Activated naive CD8-positive, alpha-beta T cell treated with anti-CD3 and anti-CD28 coated beads for 36 hours (primary cell): ENCODE data around the gene ARSD. TPM values are rescaled to one million over a fixed set of nuclear protein-coding genes. Genes with fewer than 3 reads are reported as not detected.
"Not testable (repeated sequence)": the region's sequence is repeated elsewhere in the genome, so short reads cannot be mapped to it uniquely, and the experiment has no call there.

Experiments
- DNase-seq: peaks from one replicate; pipeline ENCODE4 v3.0.0; 2021
- H3K27ac Mint-ChIP-seq: one replicate; pipeline ENCODE4 v1.8.0; 2022; ENCODE audit warnings: mild to moderate bottlenecking, moderate library complexity, mixed read lengths
- H3K27me3 Mint-ChIP-seq: one replicate; pipeline ENCODE4 v1.8.0; 2022; ENCODE audit warnings: mild to moderate bottlenecking, mixed read lengths
- H3K36me3 Mint-ChIP-seq: one replicate; pipeline ENCODE4 v1.8.0; 2021; ENCODE audit warnings: mild to moderate bottlenecking, mixed read lengths
- H3K4me1 Mint-ChIP-seq: one replicate; pipeline ENCODE4 v1.8.0; 2021; ENCODE audit warnings: mixed read lengths
- H3K4me3 Mint-ChIP-seq: one replicate; pipeline ENCODE4 v1.8.0; 2022; ENCODE audit warnings: mild to moderate bottlenecking, moderate library complexity, mixed read lengths
- H3K9me3 Mint-ChIP-seq: one replicate; pipeline ENCODE4 v1.8.0; 2022; ENCODE audit warnings: mixed read lengths
- total RNA-seq, 2 experiments: library from RNA; stranded (reverse); gene quantifications; one replicate each; pipeline ENCODE4 v1.2.3, GENCODE V29; 2021

The ARSD gene
- total RNA-seq, 2 experiments from 2014 or later = 1.5 TPM

- not testable (repeated sequence) for H3K27ac Mint-ChIP-seq, H3K4me1 Mint-ChIP-seq, H3K27me3 Mint-ChIP-seq, H3K9me3 Mint-ChIP-seq, H3K36me3 Mint-ChIP-seq
- DNase-seq = peak; percentile 1
- H3K4me3 Mint-ChIP-seq = peak overlapping the region; percentile 75
Measured at GRCh38 chrX:2889706-2890490, 39.2 kb downstream of the ARSD start.

GRCh38 chrX:2889045-2889605 is 40.0 kb downstream of the ARSD start:
- no peaks in the 10 kb centered on the region for H3K27me3 Mint-ChIP-seq
- peak overlapping the region; percentile 75 for H3K4me3 Mint-ChIP-seq
- H3K36me3 Mint-ChIP-seq = no peaks in the 10 kb centered on the region
- no peaks in the 10 kb centered on the region for H3K9me3 Mint-ChIP-seq
- no peak overlapping the region for H3K27ac Mint-ChIP-seq
- DNase-seq = no peak
- H3K4me1 Mint-ChIP-seq = peaks cover 4% of the 10 kb centered on the region

GRCh38 chrX:2888309-2888708 is 40.8 kb downstream of the ARSD start:
- Mint-ChIP-seq H3K4me1 (peaks cover 4% of the 10 kb centered on the region), H3K27ac (no peak overlapping the region), H3K36me3 (no peaks in the 10 kb centered on the region), H3K27me3 (no peaks in the 10 kb centered on the region), H3K4me3 (no peak overlapping the region), H3K9me3 (no peaks in the 10 kb centered on the region)
- DNase-seq = no peak

GRCh38 chrX:2883770-2884169 is 45.4 kb downstream of the ARSD start:
- no peaks in the 10 kb centered on the region for H3K9me3 Mint-ChIP-seq
- no peak overlapping the region for H3K27ac Mint-ChIP-seq
- no peaks in the 10 kb centered on the region for H3K36me3 Mint-ChIP-seq
- no peak overlapping the region for H3K4me3 Mint-ChIP-seq
- peaks cover 8% of the 10 kb centered on the region for H3K27me3 Mint-ChIP-seq
- H3K4me1 Mint-ChIP-seq = no peaks in the 10 kb centered on the region
- DNase-seq = no peak

GRCh38 chrX:2879670-2880069 is 49.5 kb downstream of the ARSD start:
- no peak for DNase-seq
- H3K27me3 Mint-ChIP-seq = peaks cover 8% of the 10 kb centered on the region
- H3K4me3 Mint-ChIP-seq = no peak overlapping the region
- H3K27ac Mint-ChIP-seq = no peak overlapping the region
- no peaks in the 10 kb centered on the region for H3K9me3 Mint-ChIP-seq
- H3K36me3 Mint-ChIP-seq = no peaks in the 10 kb centered on the region
- no peaks in the 10 kb centered on the region for H3K4me1 Mint-ChIP-seq

- no peak for DNase-seq
- no peaks in the 10 kb centered on the region for H3K36me3 Mint-ChIP-seq
- no peaks in the 10 kb centered on the region for H3K9me3 Mint-ChIP-seq
- H3K27ac Mint-ChIP-seq = no peak overlapping the region
- peaks cover 9% of the 10 kb centered on the region for H3K27me3 Mint-ChIP-seq
- no peak overlapping the region for H3K4me3 Mint-ChIP-seq
- H3K4me1 Mint-ChIP-seq = no peaks in the 10 kb centered on the region
Measured at GRCh38 chrX:2878563-2878962, 50.6 kb downstream of the ARSD start.

GRCh38 chrX:2875798-2876399 is 53.2 kb downstream of the ARSD start:
- peaks cover 7% of the 10 kb centered on the region for H3K27me3 Mint-ChIP-seq
- no peak overlapping the region for H3K4me3 Mint-ChIP-seq
- H3K27ac Mint-ChIP-seq = no peak overlapping the region
- H3K36me3 Mint-ChIP-seq = no peaks in the 10 kb centered on the region
- DNase-seq = no peak
- no peaks in the 10 kb centered on the region for H3K9me3 Mint-ChIP-seq
- H3K4me1 Mint-ChIP-seq = no peaks in the 10 kb centered on the region

GRCh38 chrX:2875136-2875481 is 54.0 kb downstream of the ARSD start:
- H3K4me1 Mint-ChIP-seq = no peaks in the 10 kb centered on the region
- H3K27me3 Mint-ChIP-seq = peaks cover 7% of the 10 kb centered on the region
- H3K36me3 Mint-ChIP-seq = no peaks in the 10 kb centered on the region

GRCh38 chrX:2874222-2875135 is 54.7 kb downstream of the ARSD start:
- no peaks in the 10 kb centered on the region for H3K4me1 Mint-ChIP-seq
- no peak for DNase-seq
- peaks cover 3% of the 10 kb centered on the region for H3K27me3 Mint-ChIP-seq
- H3K36me3 Mint-ChIP-seq = no peaks in the 10 kb centered on the region
- no peak overlapping the region for H3K4me3 Mint-ChIP-seq
- H3K27ac Mint-ChIP-seq = no peak overlapping the region
- peaks cover 1% of the 10 kb centered on the region for H3K9me3 Mint-ChIP-seq

More at GRCh38 chrX:2875136-2875481, 54.0 kb downstream of the ARSD start:
- no peak overlapping the region for H3K27ac Mint-ChIP-seq
- DNase-seq = no peak
- no peak overlapping the region for H3K4me3 Mint-ChIP-seq
- H3K9me3 Mint-ChIP-seq = peaks cover 1% of the 10 kb centered on the region

- peaks cover 3% of the 10 kb centered on the region for H3K27me3 Mint-ChIP-seq
- no peak overlapping the region for H3K27ac Mint-ChIP-seq
- peaks cover 1% of the 10 kb centered on the region for H3K9me3 Mint-ChIP-seq
Measured at GRCh38 chrX:2872671-2873277, 56.4 kb downstream of the ARSD start.

GRCh38 chrX:2871831-2872230 is 57.3 kb downstream of the ARSD start:
- Mint-ChIP-seq H3K27me3 (peaks cover 3% of the 10 kb centered on the region), H3K9me3 (peaks cover 1% of the 10 kb centered on the region), H3K36me3 (no peaks in the 10 kb centered on the region), H3K4me3 (no peak overlapping the region), H3K4me1 (no peaks in the 10 kb centered on the region), H3K27ac (no peak overlapping the region)
- DNase-seq = no peak

More at GRCh38 chrX:2872671-2873277, 56.4 kb downstream of the ARSD start:
- Mint-ChIP-seq H3K4me3 (no peak overlapping the region), H3K4me1 (no peaks in the 10 kb centered on the region), H3K36me3 (no peaks in the 10 kb centered on the region)
- no peak for DNase-seq

GRCh38 chrX:2870650-2871049 is 58.5 kb downstream of the ARSD start:
- no peak overlapping the region for H3K4me3 Mint-ChIP-seq
- no peak overlapping the region for H3K27ac Mint-ChIP-seq
- H3K36me3 Mint-ChIP-seq = no peaks in the 10 kb centered on the region
- peaks cover 3% of the 10 kb centered on the region for H3K27me3 Mint-ChIP-seq
- DNase-seq = no peak
- peaks cover 1% of the 10 kb centered on the region for H3K9me3 Mint-ChIP-seq
- no peaks in the 10 kb centered on the region for H3K4me1 Mint-ChIP-seq

GRCh38 chrX:2867206-2867605 is 61.9 kb downstream of the ARSD start:
- Mint-ChIP-seq H3K4me1 (no peaks in the 10 kb centered on the region), H3K27me3 (peaks cover 3% of the 10 kb centered on the region), H3K9me3 (peaks cover 1% of the 10 kb centered on the region), H3K36me3 (no peaks in the 10 kb centered on the region), H3K27ac (no peak overlapping the region), H3K4me3 (no peak overlapping the region)
- no peak for DNase-seq

- H3K27me3 Mint-ChIP-seq = peaks cover 3% of the 10 kb centered on the region
Measured at GRCh38 chrX:2863646-2864045, 65.5 kb downstream of the ARSD start.

GRCh38 chrX:2862404-2862803 is 66.7 kb downstream of the ARSD start:
- Mint-ChIP-seq H3K36me3 (no peaks in the 10 kb centered on the region), H3K9me3 (no peaks in the 10 kb centered on the region), H3K27me3 (peaks cover 3% of the 10 kb centered on the region), H3K4me3 (no peak overlapping the region), H3K27ac (no peak overlapping the region), H3K4me1 (no peaks in the 10 kb centered on the region)
- no peak for DNase-seq

More at GRCh38 chrX:2863646-2864045, 65.5 kb downstream of the ARSD start:
- H3K27ac Mint-ChIP-seq = no peak overlapping the region
- no peaks in the 10 kb centered on the region for H3K4me1 Mint-ChIP-seq
- H3K9me3 Mint-ChIP-seq = no peaks in the 10 kb centered on the region
- no peak overlapping the region for H3K4me3 Mint-ChIP-seq
- DNase-seq = no peak
- H3K36me3 Mint-ChIP-seq = no peaks in the 10 kb centered on the region
